NT2/D1 (cell line): ENCODE measurements around the gene KCNH6.

ENCODE experiments used
- DNase-seq: peaks from one replicate; pipeline ENCODE4 v3.0.0-alpha.2; 2011; ENCODE audit warnings: low read depth, low spot score
- H3K27me3 ChIP-seq: 2 replicates; pipeline ENCODE4 v1.6.0; 2011; ENCODE audit warnings: mild to moderate bottlenecking; ENCODE audit not compliant: insufficient read length, insufficient read depth
- H3K36me3 ChIP-seq: 2 replicates; pipeline ENCODE4 v1.6.1; 2011; ENCODE audit warnings: mild to moderate bottlenecking, low read length, mixed read lengths; ENCODE audit not compliant: insufficient read depth, insufficient read length
- H3K4me1 ChIP-seq: 2 replicates; pipeline ENCODE4 v1.5.1; 2011; ENCODE audit not compliant: insufficient read depth, insufficient read length
- H3K4me3 ChIP-seq: 2 replicates; pipeline ENCODE4 v1.5.1; 2011; ENCODE audit warnings: low read depth; ENCODE audit not compliant: insufficient read length
- H3K9ac ChIP-seq: 2 replicates; pipeline ENCODE4 v1.6.0; 2011; ENCODE audit warnings: low read depth; ENCODE audit not compliant: insufficient read length
- H3K9me3 ChIP-seq: 2 replicates; pipeline ENCODE4 v1.5.1; 2011; ENCODE audit warnings: mild to moderate bottlenecking, low read length; ENCODE audit not compliant: insufficient read depth
- SUZ12 ChIP-seq: IDR thresholded peaks from 2 replicates; pipeline ENCODE4 v1.6.1; 2011; ENCODE audit not compliant: insufficient read length, insufficient read depth; ENCODE audit errors: extremely low read depth
- YY1 ChIP-seq: IDR thresholded peaks from 2 replicates; pipeline ENCODE4 v1.6.1; 2011; ENCODE audit not compliant: insufficient read length, insufficient read depth
- ZNF274 ChIP-seq: IDR thresholded peaks from 2 replicates; pipeline ENCODE4 v1.6.1; 2011; ENCODE audit warnings: mild to moderate bottlenecking, low read depth, low read length

Gene KCNH6

DNA sequence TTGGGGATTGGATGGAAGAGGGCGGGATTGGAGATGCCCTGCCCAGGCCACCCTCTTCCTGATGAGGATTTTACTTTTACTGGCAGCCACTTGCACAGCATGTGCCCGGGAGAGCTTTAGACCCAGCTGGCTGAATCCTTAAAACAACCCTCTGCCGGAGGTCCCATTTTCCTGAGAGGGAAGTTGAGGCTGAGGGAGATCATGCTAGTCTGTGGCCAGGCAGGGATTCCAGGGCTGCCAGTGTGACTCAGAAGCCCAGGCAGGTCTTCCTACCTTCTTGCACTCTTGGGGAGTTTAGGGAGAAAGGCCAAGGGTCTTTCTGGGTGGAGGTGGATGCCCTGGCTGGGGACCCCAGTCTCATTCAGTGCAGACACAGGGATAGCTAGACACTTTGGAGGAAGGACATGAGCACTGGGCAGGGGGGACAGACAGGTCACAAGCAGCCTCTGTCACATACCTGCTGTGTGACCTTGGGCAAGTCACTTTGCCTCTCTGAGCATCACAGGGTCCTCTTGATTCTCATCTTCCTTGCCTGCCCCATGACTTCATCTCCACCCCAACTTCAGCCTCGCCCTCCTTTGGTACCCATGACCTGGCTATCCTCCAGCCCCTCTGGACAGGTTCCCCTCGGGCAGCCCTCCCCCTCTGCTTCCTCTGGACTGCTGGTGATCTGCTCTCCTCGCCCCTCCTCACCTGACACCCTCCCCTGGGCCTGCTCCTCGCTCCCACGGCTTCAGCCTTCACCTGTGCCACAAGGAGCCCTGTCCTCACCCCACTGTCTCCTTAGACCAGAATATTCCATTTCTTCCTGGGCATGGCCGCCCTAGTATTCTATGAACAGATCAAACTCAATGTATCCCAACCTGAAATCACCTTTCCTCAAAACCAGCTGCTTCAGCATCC is 15.8 kb downstream of the KCNH6 start:
- DNase-seq, result no peak
- TF ChIP-seq SUZ12, result no peak
- TF ChIP-seq ZNF274, result no peak
- TF ChIP-seq YY1, result no peak
- Histone ChIP-seq H3K36me3 (no peaks in the 10 kb centered on the region), H3K9ac (no peak overlapping the region), H3K4me3 (no peak overlapping the region), H3K9me3 (no peaks in the 10 kb centered on the region), H3K4me1 (peaks cover 15% of the 10 kb centered on the region), H3K27me3 (no peaks in the 10 kb centered on the region)

DNA sequence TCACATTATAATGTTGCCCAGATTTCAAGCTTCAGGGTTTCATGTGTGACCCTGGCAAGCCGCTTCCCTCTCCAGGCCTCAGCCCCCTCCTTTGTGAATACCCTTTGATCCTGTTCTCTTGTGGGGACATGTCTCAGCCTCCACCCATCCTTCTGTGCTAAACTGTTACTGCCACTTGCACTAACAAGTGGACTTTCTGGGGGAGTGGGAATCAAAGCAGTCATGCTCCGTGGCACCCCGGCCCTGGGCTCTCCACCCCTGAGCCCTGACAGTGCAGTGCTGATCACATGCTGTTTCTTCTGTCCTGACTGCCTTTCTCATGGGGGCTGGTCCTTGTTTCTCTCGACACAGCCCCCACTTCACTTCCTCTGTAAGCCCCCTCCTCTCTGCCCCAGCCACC is 17.4 kb downstream of the KCNH6 start:
- no peaks in the 10 kb centered on the region for H3K36me3 ChIP-seq
- H3K4me1 ChIP-seq, result peaks cover 20% of the 10 kb centered on the region
- no peak overlapping the region for H3K9ac ChIP-seq
- no peak overlapping the region for H3K4me3 ChIP-seq
- DNase-seq, result no peak
- no peaks in the 10 kb centered on the region for H3K27me3 ChIP-seq
- no peaks in the 10 kb centered on the region for H3K9me3 ChIP-seq
- TF ChIP-seq SUZ12 (no peak), ZNF274 (no peak), YY1 (no peak)

DNA sequence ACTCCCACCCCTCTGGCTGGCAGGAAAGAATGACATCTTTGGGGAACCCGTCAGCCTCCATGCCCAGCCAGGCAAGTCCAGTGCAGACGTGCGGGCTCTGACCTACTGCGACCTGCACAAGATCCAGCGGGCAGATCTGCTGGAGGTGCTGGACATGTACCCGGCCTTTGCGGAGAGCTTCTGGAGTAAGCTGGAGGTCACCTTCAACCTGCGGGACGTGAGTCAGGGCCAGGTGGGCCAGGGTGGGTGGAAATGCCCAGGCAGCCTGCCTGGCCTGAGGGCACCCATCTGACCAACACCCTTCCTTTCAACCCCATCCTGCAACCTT is 19.0 kb downstream of the KCNH6 start:
- no peaks in the 10 kb centered on the region for H3K9me3 ChIP-seq
- H3K4me1 ChIP-seq, result peaks cover 20% of the 10 kb centered on the region
- no peak overlapping the region for H3K9ac ChIP-seq
- TF ChIP-seq SUZ12 (no peak), ZNF274 (no peak), YY1 (no peak)
- H3K36me3 ChIP-seq, result no peaks in the 10 kb centered on the region
- H3K27me3 ChIP-seq, result no peaks in the 10 kb centered on the region
- DNase-seq, result no peak
- no peak overlapping the region for H3K4me3 ChIP-seq

DNA sequence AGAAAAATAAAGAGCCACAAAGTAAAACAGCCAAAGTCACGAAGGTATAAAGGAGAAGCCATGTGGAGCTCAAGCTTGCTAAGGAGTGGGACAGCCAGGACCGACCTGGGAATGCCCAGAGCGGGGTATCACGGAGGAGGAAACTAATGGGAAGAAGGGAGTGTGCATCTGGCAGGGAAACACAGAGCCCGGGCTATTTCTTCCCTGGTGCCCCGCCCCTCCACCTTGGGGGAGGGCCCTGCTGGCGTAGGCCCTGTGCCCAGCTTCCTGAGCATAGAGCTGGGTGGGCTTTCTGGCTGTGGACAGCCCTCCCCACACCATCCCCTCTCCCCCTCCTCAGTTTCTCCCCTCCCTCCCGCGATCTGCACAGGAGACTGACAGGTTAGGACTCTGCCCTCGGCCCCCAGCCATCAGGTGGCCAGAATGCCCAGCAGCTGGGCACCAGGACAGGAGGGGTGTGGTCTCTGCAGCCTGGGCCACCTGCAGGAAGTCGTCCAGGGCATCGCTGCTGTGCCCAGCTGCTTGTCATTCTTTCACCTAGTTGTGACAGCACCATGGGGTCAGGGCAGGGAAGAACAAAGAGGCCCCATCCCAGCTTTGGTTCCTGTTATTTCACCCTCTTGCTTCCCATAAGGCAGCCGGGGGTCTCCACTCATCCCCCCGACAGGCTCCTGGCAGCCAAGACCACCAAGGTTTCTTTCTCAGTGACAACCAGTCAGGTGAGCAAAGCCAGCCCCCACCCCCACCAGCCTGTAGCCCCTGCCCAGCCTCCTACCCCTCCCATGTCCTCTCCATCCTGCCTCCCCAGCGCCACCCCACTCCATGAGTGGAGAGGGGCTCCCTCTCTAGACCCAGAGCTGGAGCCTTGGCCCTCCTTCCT is 20.0 kb downstream of the KCNH6 start:
- no peak for DNase-seq
- TF ChIP-seq YY1, result no peak
- TF ChIP-seq ZNF274, result no peak
- TF ChIP-seq SUZ12, result no peak
- H3K27me3 ChIP-seq, result no peaks in the 10 kb centered on the region

DNA sequence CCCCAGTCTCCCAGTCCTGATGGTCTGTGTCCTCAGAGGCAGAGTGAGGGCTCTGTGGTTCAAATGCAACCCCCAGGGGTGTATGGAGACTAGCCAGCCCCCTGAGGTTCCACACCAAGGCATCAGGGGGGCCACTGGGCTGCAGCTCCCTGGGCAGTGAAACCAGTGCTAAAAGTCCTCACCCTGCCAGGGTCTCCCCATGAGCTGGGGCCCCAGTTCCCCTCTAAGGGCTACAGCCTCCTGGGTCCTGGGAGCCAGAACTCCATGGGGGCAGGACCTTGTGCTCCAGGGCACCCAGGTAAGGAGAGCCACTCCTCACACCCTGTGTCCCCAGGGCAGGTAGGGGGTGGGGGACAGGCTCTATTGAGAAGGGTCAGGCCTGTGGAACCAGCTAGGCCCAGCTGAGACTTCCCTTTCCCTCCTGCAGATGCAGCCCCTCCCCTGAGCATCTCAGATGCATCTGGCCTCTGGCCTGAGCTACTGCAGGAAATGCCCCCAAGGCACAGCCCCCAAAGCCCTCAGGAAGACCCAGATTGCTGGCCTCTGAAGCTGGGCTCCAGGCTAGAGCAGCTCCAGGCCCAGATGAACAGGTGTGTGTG is 20.8 kb downstream of the KCNH6 start:
- Histone ChIP-seq H3K4me1 (peaks cover 20% of the 10 kb centered on the region), H3K36me3 (no peaks in the 10 kb centered on the region), H3K9ac (peak overlapping the region; percentile 43), H3K27me3 (no peaks in the 10 kb centered on the region), H3K9me3 (no peaks in the 10 kb centered on the region), H3K4me3 (no peak overlapping the region)
- TF ChIP-seq YY1 (no peak), SUZ12 (no peak), ZNF274 (no peak)
- no peak for DNase-seq

More for the DNA sequence above, 20.0 kb downstream of the KCNH6 start:
- H3K36me3 ChIP-seq, result no peaks in the 10 kb centered on the region
- no peaks in the 10 kb centered on the region for H3K9me3 ChIP-seq
- H3K4me3 ChIP-seq, result no peak overlapping the region
- no peak overlapping the region for H3K9ac ChIP-seq
- H3K4me1 ChIP-seq, result peaks cover 20% of the 10 kb centered on the region

DNA sequence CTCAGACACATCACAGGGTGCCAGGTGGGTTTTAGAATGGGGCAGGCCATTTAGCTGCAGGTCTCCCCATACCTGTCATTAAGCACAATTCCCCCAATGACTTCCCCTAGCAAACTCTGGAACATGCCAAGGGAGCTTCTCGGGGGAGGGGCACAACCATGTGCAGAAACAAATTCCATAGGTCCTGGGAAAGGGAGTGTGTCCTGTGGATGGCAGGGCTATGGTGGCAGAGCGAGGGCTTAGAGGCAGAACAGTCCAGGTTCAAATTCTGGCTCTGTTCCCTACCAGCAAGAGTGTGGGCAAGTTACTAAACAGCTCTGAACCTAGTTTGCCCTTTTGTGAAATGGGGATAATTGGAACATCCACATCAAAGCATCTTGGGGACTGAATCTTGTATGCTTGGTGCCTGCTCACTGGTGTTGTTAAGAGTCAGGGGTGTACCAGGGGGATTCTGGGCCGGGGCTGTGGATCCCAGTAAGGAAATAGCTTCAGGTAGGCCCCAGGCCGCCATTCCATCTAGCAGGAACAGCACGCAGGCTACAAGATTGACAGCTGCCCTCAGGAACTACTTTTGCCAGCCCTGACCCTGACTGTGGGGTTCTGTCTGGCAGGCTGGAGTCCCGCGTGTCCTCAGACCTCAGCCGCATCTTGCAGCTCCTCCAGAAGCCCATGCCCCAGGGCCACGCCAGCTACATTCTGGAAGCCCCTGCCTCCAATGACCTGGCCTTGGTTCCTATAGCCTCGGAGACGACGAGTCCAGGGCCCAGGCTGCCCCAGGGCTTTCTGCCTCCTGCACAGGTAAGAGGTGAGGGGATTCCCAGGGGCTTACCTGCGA is 21.5 kb downstream of the KCNH6 start:
- Histone ChIP-seq H3K4me1 (peaks cover 20% of the 10 kb centered on the region), H3K9ac (no peak overlapping the region), H3K27me3 (no peaks in the 10 kb centered on the region), H3K9me3 (no peaks in the 10 kb centered on the region), H3K4me3 (no peak overlapping the region), H3K36me3 (no peaks in the 10 kb centered on the region)
- TF ChIP-seq YY1 (no peak), SUZ12 (no peak), ZNF274 (no peak)
- DNase-seq, result no peak
